DMS79 (cell line): ENCODE data around the gene PSTPIP1.

Experiments used
- DNase-seq: peaks from one replicate; lab custom pipeline; 2025; lab: John Stamatoyannopoulos, UW

Gene PSTPIP1

DNA sequence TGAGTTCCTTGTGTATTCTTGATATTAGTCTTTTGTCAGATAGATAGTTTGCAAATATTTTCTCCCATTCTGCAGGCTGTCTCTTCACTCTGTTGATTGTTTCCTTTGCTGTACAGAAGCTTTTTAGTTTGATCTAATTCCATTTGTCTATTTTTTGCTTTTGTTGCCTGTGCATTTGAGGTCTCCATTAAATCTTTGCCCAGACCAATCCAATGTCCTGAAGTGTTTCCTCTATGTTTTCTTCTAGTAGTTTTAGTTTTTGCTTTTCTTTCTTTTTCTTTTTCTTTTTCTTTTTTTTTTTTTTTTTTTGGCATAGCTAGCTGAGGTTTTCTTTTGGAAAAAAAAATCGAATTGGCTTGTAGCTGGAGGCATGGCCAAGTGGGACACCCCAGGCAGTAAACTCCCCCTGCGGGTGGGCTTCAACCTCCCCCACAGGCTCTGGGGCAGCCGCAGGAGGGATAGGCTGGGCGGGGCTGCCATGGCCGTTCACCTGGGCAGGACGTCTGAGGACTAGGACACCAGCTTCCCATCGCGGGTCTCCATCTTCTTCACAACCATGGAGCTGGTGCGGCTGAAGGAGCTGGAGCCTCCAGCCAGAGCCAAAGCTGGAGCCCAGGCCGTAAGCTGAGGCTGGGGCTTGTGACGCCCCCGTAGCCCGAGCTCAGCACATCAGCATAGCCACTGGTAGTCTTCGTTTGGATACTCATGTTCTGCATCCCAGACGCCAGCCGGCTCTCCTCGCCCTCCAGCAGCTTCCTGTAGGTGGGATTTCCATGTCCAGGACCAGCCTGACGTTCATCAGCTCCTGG, 16.2 kb upstream of the PSTPIP1 start:
- DNase-seq, result no peak

DNA sequence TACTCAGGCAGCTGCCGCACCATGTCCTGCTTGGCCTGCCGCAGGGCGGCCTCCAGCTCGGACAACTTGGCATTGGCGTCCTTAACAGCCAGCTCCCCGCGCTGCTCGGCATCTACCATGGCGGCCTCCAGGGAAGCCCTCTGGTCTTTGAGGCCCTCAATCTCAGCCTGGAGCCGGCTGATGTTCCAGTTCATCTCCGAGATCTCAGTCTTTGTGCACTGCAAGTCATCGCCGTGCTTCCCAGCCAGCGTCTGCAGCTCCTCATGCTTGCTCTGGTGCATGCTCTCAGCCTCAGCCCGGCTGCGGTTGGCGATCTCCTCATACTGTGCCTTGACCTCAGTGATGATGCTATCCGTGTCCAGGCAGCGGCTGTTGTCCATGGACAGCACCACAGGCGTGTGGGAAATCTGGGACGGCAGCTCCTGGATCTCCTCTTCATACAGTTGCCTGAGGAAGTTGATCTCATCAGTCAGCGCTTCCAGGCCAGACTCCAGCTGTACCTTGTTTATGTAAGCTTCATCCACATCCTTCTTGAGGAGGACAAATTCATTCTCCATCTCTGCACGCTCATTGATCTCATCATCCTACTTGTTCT, 15.5 kb upstream of the PSTPIP1 start:
- no peak for DNase-seq

DNA sequence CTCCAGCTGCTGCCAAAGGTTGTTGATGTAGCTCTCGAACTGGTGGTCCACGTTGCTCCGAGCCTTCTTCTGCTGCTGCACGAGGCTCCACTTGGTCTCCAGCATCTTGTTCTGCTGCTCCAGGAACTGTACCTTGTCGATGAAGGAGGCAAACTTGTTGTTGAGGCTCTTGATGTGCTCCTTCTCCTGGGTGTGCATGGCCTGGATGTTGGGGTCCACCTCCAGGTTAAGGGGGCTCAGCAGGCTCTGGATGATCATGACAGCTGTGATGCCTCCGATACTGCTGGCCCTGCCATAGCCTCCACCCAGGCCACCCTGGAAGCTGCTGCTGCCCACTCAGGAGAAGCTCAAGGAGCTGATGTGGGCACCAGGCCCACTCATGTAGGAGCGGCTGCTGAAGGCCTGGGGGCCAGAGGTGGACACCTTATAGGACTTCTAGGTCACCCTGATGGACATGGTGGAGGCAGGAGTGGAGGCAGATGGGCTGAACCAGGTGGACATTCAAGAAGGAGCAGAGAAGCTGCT, 14.9 kb upstream of the PSTPIP1 start:
- DNase-seq, result no peak

DNA sequence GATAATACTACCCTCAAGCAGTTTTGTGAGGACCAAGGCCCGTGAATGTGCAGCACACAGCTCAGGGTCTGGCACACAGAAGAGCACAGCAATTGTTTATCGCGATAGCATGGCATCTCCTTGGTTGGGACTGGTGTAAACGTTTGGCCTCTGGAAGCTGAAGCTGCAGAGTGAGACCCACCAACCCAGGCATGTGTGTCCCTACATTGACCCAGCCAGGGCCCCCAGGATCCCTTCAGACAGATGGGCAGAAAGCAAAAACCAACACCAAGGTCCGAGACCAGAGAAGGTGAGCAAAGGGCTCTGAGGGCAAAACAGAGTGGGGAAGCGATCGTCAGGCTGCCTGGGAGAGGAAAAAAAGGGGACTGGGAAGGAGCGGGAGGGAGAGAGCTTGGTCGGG, 12.6 kb upstream of the PSTPIP1 start:
- no peak for DNase-seq

DNA sequence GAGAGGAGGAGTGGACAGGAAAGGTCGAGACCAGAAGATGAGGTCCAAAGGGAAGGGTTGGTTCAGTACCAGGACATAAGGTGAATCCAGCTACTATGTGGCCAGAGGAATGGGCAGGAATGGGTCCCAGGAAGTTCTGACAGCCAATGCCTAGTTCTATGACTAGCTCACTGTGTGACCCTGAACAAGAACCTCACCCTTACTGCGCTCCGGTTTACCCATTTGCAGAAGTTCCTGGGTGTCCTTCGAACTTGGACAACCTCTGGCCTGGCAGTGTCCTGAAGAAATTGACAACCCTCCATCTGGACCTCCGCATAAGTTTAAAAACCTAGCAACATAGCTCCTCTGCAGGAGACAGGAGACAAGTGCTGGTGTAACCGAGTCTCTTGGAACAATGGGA, 12.2 kb upstream of the PSTPIP1 start:
- DNase-seq, result no peak

DNA sequence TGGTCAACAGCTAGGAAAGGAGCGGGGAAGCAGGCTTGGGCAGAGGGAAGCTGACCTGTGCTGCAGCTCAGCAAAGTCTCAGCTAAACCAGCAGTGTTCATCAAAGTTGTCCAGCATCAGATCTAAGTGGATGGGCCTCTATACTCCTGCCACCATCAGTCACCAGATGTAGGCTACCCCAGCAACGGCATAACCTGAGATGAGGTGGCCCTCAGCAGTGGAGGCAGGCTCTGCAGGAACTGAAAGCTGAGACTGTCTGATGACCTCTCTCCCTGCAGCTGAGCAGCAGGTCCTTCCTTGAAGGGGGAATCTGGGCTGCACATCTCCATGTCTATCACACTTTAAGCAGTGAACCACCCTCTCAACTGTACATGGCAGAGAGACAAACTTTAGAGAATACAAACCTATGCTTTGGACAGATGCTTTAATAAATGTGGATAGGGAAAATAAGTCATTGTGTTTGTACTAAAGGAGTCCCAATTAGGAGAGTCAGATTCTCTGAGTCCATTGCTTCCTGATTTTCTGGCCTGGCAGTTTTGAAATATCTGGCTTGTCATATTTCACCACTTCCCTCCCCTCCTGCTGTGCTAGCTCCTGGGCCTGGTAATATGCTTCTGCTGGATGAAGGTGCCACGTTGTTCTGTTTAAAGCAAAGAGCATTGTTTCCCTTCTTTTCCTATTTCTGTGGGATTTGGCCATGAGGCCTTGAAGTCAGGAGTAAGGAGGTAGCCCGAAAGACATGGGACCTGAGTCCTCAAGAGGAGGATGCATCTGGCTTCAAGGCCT, 11.1 kb upstream of the PSTPIP1 start:
- DNase-seq, result no peak

DNA sequence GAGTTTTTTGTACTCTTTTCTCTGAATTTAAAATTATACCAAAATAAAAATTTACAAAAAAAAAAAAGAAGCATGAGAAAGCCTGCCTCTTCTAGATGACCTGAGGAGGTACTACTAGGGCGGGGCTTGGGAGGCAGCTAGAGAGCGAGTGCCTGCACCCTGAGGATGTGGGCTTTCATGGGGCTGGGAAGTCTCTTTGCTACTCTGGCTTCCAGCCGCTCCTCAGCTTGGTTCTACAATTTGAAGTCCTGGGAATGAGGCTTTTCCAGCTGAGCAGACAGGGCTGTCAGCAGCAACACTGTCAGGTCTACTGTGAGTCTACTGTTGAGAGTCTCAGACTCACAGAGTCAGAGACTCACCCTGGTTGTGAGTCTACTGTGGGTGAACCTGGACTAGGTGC, 8.2 kb upstream of the PSTPIP1 start:
- DNase-seq, result no peak

DNA sequence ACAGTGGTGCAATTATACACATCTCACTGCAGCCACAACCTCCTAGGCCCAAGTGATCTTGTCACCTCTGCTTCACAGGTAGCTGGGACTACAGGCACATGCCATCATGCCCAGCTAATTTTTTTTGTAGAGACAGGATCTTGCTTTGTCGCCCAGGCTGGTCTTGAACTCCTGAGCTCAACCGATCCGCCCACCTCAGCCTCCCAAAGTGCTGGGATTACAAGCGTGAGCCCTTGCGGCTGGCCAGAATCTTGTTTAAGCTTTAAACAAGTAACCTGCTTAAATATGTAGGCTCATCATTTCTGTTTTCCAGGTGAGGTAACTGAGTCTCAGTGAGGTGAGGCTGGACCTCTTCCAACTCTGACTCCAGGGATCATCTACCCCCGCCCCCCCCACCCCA, 7.7 kb upstream of the PSTPIP1 start:
- DNase-seq, result no peak

DNA sequence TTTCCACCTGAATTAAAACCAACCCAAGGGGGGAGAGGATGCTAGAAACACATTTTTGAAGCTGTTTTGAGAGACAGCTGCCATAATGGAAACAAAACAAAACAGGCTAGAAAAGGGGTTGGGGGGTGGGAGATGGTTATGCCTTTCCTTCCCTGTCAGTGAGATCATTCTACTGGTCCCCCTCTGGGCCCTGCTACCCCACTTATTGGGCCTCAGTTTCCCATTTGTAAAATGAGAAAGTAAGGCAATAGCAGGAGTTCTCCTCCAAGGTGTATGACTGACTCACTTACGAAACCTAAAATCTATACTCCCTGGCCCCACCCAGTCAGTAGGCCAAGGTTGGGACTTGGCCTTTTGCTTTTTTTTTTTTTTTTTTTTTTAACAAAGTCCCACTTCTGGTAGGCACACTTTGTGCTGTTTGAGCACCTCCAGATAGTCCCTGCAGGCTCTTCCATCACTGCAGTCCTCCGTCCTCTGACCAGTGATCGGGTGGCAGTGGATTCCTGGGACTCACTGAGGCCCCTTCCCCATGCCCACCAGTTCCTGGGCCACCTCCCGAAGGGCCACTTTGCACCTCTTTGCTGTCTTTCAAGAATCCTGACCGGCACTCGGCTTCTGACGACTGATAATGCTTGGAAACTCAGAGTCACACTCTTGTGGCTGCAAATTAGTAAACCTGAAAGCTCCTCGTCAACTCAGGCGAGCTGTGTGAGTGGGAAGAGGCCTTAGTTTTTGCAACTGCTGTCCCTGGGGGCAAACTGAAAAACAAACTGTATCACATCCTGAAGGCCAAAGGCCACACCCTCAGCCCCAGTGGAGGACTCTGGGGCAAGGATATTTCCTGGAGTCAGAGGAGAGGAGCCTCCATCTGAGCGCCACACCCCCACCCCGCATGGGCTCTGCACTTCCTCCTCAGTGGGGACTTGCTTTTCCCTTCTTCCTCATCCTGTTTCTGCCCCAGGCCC, 6.7 kb upstream of the PSTPIP1 start:
- no peak for DNase-seq

DNA sequence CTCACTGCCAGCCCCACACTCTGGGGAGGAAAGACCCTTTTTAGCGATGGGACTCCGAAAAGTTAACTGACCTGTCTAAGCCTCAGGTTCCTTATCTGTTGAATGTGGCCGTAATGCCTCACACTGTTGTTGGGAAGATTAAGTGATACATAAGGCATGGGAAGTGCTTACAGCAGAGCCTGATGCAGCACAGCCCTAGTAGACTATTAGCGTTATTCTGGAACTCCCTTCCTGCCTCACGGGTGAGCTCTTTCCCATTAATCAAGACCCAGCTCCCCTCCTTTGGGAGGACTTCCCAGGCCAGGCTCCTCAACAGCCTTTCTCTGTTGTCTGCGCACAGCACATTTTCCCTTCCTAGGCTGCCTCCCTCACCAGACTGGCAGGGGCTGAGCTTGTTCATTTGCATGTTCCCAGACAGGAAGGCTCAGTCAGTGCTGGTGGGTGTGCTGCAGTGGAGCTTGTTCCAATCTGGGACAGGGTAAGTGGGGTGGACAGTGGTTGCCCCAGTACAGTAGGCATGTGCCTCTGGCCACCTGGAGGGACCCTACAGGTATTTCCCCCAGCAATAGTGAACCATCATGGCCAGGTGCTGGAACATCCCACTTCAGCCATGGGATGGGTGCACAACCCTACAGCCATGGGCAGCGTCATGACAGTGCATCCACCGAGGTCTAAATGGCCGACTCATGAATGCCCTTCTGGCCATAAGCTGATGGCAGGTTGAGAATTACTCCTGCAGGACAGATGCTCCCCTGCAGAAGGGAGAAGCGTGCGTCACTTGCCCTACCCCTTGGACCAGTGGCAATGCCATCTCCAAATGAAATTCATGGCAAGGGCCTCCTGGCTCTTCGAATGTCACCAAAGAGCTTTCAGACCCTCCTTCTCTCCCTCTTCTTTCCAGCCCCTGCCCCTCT, 5.8 kb upstream of the PSTPIP1 start:
- no peak for DNase-seq

DNA sequence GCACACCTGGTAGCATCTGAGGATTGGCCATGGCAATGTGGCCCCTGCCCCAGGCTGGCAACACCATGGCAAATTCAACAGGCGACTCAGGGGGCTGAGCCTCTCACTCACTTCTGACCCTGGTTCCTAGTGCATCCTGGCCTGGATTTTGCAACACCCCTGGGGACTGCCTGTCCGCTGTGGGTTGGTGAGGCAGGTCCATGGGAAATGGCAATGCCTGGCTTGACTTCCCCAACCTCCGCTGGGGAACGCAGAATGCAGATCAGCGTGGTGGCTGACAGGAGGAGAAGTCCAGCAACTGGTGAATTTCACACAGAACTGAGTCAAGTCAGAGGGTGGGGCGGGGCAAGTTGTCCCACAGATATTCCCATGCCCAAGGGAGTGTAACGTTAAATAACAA, 3.9 kb upstream of the PSTPIP1 start:
- DNase-seq, result no peak

DNA sequence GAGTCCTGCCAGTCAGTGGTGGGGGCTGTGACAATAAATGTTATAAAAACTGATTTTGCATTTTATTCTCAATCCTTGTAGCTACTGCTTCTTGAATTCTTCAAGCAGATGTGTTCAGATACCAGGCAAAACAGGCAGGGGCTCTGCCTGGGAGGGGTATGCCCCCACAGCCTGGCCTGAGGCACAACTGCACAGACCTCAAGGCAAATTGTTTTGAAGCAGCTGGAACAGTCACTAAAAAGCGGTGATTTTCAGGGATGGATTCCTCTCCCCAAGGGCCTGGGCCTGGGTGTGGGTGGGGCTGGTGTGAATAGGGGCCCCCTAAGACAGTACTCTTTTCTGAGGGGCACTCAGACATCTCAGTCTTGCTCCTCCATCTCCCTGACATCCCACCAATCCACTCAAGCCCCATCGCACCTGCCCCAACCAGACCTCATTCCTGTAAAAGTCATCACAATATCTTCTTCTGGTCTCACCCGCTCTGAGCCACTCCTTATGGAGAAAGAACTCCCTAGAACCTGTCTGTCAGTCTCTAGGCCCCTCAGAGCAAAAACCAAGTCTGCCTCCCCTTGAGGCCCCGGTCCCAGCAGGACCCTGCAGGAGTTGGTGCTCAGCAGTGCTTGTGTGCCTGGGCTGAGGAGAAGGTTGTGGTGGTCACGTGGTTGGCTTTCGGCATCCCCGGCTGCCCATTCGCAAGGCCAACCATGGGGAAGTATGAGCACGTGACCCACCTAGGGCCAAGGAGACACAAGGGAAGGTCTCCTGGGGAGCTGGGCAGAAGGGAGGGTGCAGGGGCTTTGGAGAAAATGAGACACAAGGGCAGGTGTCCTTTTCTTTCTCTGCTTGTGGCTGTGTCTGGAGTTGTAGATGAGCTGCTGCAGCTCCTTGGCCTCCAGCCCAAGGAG, 2.9 kb upstream of the PSTPIP1 start:
- DNase-seq, result no peak

DNA sequence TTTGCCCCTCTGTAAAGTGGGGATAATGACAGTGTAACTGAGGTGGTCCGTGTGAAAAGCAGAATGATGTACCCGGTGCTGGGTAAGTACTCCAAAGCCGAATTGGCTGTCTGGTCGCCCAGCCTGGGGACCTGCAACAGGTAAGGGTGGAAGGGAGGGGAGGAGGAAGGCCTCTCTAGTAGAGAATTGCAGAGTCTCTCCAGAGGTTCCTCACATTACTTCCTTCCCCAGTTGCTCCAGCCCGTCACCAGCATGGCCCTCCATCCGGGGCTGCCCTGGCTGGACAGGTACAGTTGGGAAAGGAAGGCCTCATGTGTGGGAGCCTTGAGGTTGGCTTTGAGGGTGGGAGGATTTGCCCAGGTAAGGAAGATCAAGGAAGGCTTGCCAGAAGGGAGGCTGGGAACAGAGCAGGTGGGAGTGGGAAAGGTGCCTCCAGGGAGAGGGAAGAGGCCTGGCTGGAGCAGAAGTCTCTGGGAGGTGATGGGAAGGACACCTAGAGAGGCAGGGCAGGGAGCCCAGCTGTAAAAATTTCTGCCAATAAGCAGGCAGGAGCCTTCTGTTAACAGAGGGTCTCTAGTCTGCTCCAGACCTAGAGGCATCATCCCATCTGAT, 1.7 kb upstream of the PSTPIP1 start:
- DNase-seq, result no peak

DNA sequence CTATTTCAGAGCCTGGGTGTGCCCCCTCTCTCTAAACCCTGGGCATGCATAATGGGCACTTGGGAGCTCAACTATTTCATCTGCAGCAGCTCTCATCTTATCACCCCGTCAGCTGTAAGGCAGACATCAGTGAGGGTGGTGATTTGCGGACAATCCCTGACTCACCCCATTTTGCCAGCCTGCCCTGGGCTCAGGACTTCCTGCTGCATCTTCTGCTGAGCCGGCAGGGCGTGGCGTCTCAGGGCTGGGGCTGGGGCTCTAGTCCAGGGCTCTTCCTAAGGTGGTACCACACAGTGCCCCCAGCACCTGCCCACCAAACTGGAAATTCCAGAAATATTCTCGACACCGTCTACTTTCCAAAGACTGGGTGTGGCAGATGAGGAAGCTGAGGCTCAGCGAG, 925 bp upstream of the PSTPIP1 start:
- no peak for DNase-seq

DNA sequence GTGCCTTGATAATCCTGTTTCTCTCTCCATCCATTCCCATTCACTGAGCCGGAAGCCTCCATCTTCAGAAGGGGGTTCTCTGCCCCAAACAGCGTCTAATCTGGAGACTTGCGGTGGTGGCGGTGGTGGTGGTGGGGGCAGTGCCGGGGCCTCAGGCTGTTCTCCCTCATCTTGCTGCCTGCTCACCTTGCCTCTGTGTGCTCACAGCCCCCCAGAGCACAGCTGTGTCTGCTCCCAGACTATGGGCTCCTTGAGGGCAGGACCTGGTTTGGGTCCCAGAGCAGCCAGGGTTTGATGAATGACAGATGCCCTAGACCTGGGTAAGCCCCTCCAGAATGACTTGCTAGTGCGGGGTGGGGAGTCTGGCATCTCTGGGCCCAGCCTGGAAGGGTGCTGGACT, 430 bp upstream of the PSTPIP1 start:
- no peak for DNase-seq

DNA sequence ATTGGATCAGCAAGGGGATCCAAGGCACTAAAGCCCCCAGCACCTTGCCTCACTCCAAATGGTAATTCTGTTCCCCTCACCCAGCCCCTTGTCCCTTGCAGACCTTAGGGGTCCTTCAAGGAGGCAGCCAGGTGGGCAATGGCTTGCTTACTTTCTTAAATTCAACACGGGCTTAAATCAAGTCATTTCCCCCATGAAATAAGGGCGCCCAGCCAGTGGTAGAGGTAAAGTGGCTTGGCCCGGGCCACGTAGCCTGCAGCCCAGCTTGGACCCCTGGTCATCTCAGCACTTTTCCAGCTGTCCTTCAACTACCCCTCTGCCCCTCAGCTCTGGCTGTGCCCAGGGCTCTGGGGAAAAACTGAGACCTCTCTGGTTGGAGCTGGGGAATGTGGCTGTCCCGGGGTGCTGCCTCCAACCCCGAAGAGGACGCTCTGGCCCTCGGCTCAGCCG, 1.2 kb downstream of the PSTPIP1 start:
- no peak for DNase-seq

DNA sequence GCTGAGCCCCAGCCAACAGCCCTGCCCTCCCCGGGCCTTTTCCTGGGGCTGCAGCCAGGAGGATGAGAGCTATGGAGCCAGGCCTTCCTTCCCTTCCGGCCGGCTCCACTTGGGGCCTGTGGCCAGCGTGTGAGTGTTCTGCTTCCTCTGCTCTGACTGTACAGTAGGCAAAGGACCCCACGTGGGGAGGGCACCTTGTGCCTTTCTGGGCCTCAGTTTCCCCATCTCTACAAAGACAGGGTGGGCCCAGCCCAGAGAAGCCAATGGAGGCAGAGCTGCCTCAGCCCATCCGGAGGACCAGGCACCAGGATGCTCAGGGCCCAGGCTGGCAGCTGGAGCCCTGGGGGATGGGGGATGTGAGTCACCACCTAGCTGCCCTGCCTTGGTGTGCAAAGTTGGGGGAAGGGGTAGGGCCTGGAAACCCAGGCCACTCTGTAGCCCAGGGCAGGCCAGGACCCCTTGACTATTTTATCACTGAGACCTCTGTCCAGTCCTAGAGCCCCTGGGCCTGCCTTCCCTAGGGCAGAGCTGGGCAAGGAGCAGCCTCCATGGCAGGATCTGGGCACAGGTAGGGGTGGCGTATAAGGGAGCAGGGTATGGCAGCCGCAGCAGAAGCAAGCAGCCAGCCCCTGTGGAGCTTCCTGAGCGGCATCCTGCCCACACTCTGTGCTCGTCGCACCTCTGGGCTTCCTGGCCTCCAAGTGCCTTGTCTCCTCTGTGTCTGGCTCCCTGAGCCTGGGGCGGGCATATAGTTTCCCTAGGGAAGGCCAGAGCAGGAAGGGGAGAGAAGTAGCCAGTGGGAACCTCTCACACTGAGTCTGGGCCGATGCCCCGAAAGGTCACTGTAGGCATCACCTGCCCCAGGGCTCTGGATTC, 1.8 kb downstream of the PSTPIP1 start:
- no peak for DNase-seq

DNA sequence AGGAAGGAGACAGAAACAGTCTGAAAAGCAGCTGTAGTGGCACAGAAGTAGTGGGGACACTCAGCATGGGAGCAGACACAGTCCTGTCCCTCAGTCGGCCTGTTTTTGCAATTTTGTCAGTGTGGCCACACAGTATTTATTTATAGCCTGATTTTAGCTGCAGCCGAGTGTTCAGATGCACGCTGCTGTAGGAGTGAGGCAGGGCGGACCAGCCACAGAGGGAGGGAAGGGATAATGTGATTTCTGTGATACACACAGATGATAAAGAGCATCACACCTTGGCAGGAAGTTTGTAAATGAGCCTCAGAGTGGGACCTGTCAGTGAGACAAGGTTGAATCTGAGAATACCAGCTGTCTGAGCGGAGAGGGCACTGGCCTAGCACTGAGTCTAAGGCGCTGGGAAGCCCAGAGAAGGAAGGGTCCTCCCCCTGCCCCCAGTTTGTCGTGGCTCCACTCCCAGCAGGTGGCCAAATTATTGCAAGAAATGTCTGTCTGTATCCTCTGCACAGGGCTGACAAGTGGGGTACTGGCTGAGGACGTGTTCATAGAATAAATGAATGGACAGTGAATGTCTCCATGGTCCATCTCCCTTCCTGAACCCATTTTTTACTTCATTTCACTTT, 3.8 kb downstream of the PSTPIP1 start:
- DNase-seq, result no peak
